Progenitor cell of endocrine pancreas (in vitro differentiated cells): Measurements from ENCODE around the gene NISCH. TPM values are rescaled to one million over a fixed set of nuclear protein-coding genes. Genes with fewer than 3 reads are reported as not detected.

ENCODE experiments used
- DNase-seq: peaks from one replicate; pipeline ENCODE4 v3.0.0; 2021; ENCODE audit warnings: low spot score; ENCODE audit not compliant: unreplicated experiment
- H3K27ac Mint-ChIP-seq: 2 replicates; pipeline ENCODE4 v1.8.0; 2021; ENCODE audit warnings: mild to moderate bottlenecking, moderate library complexity, mixed read lengths
- H3K27me3 Mint-ChIP-seq: 2 replicates; pipeline ENCODE4 v1.8.0; 2021; ENCODE audit warnings: mixed read lengths
- H3K36me3 Mint-ChIP-seq: 2 replicates; pipeline ENCODE4 v1.8.0; 2022; ENCODE audit warnings: mixed read lengths; ENCODE audit not compliant: insufficient read depth
- H3K4me1 Mint-ChIP-seq: 2 replicates; pipeline ENCODE4 v1.8.0; 2021; ENCODE audit warnings: low read depth, mixed read lengths
- H3K4me3 Mint-ChIP-seq: 2 replicates; pipeline ENCODE4 v1.8.0; 2021; ENCODE audit warnings: low read depth, mild to moderate bottlenecking, moderate library complexity, mixed read lengths
- H3K9me3 Mint-ChIP-seq: 2 replicates; pipeline ENCODE4 v1.8.0; 2021; ENCODE audit warnings: low read depth, mixed read lengths
- total RNA-seq: library from RNA; stranded (reverse); gene quantifications from 2 replicates; pipeline ENCODE4 v1.2.1, GENCODE V29; 2021
- TF ChIP-seq, protein P1 (sequence below): fragments of 200-600 bp; sonication (generic); IDR thresholded peaks from one replicate; pipeline ENCODE4 v1.5.0; 2021; ENCODE audit warnings: antibody characterized with exemption, mild to moderate bottlenecking; ENCODE audit not compliant: unreplicated experiment

Gene NISCH
- total RNA-seq, 1 donor from 2014 or later = 214 TPM

DNA sequence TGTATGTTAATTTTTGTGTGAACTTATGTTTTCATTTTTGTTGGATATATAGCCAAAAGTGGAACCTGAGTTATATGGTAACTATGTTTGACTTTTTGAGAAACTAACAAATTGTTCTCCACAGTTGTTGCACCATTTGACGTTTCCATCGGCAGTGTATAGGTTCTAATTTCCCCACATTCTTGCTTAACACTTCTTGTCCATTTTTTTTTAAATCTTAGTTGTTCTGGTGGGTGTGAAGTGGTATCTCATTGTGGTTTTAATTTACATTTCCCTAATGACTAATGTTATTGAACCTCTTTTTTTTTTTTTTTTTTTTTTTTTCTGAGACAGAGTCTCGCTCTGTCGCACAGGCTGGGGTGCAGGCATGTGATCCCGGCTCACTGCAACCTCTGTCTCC lies 8.0 kb downstream of the NISCH start:
- Mint-ChIP-seq H3K27me3 (no peaks in the 10 kb centered on the region), H3K9me3 (no peaks in the 10 kb centered on the region), H3K4me3 (no peak overlapping the region), H3K4me1 (no peaks in the 10 kb centered on the region), H3K36me3 (peaks cover 14% of the 10 kb centered on the region), H3K27ac (no peak overlapping the region)
- TF ChIP-seq, protein P1, sequence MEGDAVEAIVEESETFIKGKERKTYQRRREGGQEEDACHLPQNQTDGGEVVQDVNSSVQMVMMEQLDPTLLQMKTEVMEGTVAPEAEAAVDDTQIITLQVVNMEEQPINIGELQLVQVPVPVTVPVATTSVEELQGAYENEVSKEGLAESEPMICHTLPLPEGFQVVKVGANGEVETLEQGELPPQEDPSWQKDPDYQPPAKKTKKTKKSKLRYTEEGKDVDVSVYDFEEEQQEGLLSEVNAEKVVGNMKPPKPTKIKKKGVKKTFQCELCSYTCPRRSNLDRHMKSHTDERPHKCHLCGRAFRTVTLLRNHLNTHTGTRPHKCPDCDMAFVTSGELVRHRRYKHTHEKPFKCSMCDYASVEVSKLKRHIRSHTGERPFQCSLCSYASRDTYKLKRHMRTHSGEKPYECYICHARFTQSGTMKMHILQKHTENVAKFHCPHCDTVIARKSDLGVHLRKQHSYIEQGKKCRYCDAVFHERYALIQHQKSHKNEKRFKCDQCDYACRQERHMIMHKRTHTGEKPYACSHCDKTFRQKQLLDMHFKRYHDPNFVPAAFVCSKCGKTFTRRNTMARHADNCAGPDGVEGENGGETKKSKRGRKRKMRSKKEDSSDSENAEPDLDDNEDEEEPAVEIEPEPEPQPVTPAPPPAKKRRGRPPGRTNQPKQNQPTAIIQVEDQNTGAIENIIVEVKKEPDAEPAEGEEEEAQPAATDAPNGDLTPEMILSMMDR = no peak
- DNase-seq = no peak

DNA sequence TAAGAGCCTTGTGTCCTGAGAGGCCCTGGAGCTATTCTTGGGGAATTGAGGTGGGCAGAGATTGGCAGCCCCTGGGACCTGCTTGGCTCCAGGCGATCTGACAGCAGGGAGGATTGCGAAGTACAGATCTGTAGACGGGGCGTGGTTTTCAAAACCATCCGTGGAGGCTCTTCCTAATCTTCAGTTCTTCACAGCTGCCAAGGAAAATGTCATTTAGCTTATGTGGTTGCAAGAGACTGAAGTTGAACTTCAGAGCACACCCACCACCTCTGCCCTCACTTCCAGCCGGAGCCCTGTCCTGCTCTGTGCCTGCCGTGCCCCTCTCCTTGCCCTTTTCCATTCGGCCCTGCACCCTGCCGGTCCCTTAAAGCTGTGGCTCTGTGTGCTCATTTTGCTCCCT lies 12.9 kb downstream of the NISCH start:
- H3K4me1 Mint-ChIP-seq = peaks cover 1% of the 10 kb centered on the region
- H3K36me3 Mint-ChIP-seq = peaks cover 11% of the 10 kb centered on the region
- TF ChIP-seq, protein P1 = no peak
- H3K27ac Mint-ChIP-seq = peak overlapping the region; percentile 90
- DNase-seq = no peak
- no peaks in the 10 kb centered on the region for H3K9me3 Mint-ChIP-seq
- no peak overlapping the region for H3K4me3 Mint-ChIP-seq
- H3K27me3 Mint-ChIP-seq = no peaks in the 10 kb centered on the region

DNA sequence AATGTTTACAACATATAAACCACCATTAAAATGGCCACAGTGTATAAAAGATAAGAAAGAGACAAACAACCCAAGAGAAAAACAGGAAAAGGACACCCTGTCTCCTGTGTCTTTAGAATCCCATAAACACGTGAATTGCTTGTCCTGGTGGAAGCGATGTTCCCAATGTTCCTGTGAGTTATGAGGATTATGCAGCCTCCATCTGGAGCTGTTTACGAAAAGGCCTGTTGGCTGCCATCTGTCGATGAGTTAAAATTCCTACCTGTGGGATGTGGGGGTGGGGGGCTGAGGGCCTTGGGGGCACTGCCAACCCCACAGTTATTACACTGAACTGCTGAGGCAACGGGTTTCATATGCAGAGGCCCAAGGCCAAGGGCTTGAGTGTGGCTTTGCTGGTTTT lies 13.6 kb downstream of the NISCH start:
- TF ChIP-seq, protein P1 = no peak
- Mint-ChIP-seq H3K4me1 (peaks cover 1% of the 10 kb centered on the region), H3K36me3 (peaks cover 10% of the 10 kb centered on the region), H3K27me3 (no peaks in the 10 kb centered on the region), H3K27ac (peak overlapping the region; percentile 76), H3K4me3 (no peak overlapping the region), H3K9me3 (no peaks in the 10 kb centered on the region)
- no peak for DNase-seq

DNA sequence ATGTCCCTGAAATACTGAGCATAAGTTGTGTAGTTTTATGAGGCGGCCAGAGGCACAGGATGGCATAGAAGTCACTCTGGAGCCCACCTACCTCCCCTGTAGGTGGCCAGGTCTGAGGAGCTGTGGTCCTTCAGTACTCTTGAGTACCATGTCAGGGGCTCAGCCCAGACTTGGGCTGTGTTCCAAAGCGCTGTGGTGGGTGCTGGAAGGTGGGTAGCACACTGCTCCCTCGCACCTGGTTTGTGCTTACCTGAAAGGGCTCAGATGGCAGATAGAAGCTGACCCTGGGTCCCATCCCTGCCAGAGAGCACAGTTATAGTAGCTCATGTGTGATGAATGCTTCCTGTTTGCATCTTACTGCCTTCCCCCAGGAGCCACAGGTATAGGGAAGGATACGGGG lies 15.5 kb downstream of the NISCH start:
- Mint-ChIP-seq H3K4me1 (peaks cover 1% of the 10 kb centered on the region), H3K36me3 (peaks cover 9% of the 10 kb centered on the region), H3K9me3 (no peaks in the 10 kb centered on the region), H3K4me3 (no peak overlapping the region), H3K27me3 (no peaks in the 10 kb centered on the region), H3K27ac (no peak overlapping the region)
- TF ChIP-seq, protein P1 = no peak
- DNase-seq = no peak

DNA sequence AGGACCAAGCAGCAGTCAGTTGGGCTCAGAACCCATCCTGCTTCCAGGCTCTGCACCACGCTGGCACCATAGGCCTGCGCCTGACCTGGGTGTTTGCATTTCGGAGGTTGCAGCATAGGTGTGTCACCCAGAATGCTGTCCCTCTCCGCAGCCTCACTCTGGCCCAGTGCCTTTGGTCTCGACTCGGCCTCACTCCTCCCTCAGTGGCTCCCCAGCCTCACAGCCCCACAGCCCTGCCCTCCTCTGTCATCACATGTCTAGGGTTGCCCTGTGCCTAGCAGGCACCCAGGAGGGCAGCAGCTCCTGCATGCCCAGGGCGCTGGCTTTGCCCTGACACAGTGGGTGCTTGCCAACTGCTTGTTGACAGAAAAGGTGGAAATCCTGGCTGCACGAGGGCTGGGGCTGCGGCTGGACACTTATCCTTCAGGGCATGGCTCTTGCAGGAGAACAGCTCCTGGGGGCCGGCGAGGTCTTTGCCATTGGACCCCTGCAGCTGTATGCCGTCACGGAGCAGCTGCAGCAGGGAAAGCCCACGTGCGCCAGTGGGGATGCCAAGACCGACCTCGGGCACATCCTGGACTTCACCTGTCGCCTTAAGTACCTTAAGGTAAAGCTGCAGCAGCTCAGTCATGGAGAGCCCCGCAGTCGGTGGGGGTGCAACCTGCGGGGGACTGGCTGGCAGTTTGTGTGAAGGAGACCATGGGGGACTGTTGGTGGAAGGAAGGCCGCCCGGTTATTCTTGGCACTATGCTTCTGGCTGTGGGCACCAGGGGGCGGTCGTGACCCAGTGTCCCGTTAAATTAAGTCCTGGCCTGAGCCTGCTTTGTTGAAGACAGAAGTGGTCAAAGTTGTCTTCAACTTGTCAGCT lies 16.2 kb downstream of the NISCH start:
- Mint-ChIP-seq H3K27ac (peak overlapping the region; percentile 71), H3K27me3 (no peaks in the 10 kb centered on the region), H3K36me3 (peaks cover 10% of the 10 kb centered on the region), H3K9me3 (no peaks in the 10 kb centered on the region), H3K4me1 (peaks cover 1% of the 10 kb centered on the region), H3K4me3 (no peak overlapping the region)
- TF ChIP-seq, protein P1 = peak; percentile 58
- DNase-seq = no peak
